ENCODE results near the gene MGAT4B. TPM values are rescaled to one million over a fixed set of nuclear protein-coding genes. Genes with fewer than 3 reads are reported as not detected.

Gene MGAT4B
- total and polyA plus RNA-seq, 2 of the 4 experiments (the other 2 are of a cell fraction), result 73.7 to 155 TPM

DNA sequence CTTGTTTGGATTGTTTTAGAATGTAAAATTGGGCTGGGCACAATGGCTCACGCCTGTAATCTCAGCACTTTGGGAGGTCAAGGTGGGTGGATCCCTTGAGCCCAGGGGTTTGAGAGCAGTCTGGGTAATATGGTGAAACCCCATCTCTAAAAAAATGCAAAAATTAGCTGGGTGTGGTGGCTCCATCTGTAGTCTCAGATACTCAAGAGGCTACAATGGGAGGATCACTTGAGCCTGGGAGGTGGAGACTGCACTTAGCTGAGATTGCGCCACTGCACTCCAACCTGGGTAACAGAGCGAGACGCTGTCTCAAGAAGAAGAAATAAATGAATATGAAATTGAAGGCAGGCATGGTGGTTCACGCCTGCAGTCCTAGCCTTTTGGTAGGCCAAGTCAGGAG lies 52.7 kb downstream of the MGAT4B start:
- Histone ChIP-seq H4K91ac (ENCODE audit: insufficient read depth, low read depth, low read length) (no peak overlapping the region), H2AFZ (replicated peaks; ENCODE audit: low read length, poor library complexity) (no peak overlapping the region), H2AK5ac (ENCODE audit: low read depth, low read length) (no peak overlapping the region), H3K4me3 (ENCODE audit: insufficient read depth, low read depth, low read length) (no peak overlapping the region), H2BK20ac (ENCODE audit: low read depth, low read length) (no peak overlapping the region), H3K56ac (ENCODE audit: extremely low read depth, insufficient read depth, low read length) (no peak overlapping the region), H3K23ac (ENCODE audit: low read depth, low read length) (no peak overlapping the region), H4K20me1 (ENCODE audit: insufficient read depth, low read length) (peaks cover 82% of the 10 kb centered on the region), H3K4me2 (ENCODE audit: low read depth, low read length) (no peak overlapping the region), H4K5ac (ENCODE audit: low read depth, low read length) (no peak overlapping the region), H3K9me3 (ENCODE audit: control insufficient read depth, insufficient read depth, low read length) (no peaks in the 10 kb centered on the region), H3K4ac (ENCODE audit: low read depth, low read length) (no peak overlapping the region), H2AK9ac (replicated peaks; ENCODE audit: low read depth, low read length, poor library complexity) (no peak overlapping the region), H3K79me1 (ENCODE audit: low read depth in 1 of 2, low read length in 2 of 2) (peaks cover 22 to 72% of the 10 kb centered on the region in 2 experiments), H2BK5ac (ENCODE audit: low read depth, low read length, poor library complexity, severe bottlenecking) (no peak overlapping the region), H4K8ac (ENCODE audit: low read depth in 2 of 2, low read length in 2 of 2) (no peak overlapping the region), H2BK15ac (ENCODE audit: low read depth, low read length) (no peak overlapping the region), H3K27ac (ENCODE audit: insufficient read depth, low read length) (no peak overlapping the region), H3K18ac (ENCODE audit: low read depth, low read length) (no peak overlapping the region), H3K27me3 (ENCODE audit: control insufficient read depth, insufficient read depth, low read length) (no peaks in the 10 kb centered on the region), H3K9ac (ENCODE audit: low read depth, low read length) (no peak overlapping the region), H3K36me3 (ENCODE audit: control insufficient read depth, insufficient read depth, low read length) (peaks cover 8% of the 10 kb centered on the region), H3K4me1 (ENCODE audit: control insufficient read depth, insufficient read depth, low read length) (peaks cover 4% of the 10 kb centered on the region), H3K14ac (replicated peaks; ENCODE audit: low read depth, low read length) (no peak overlapping the region), H2BK120ac (ENCODE audit: low read depth, low read length) (no peak overlapping the region), H3K9me1 (ENCODE audit: insufficient read depth, low read length) (peaks cover 10% of the 10 kb centered on the region)
- TF ChIP-seq, protein P1, sequence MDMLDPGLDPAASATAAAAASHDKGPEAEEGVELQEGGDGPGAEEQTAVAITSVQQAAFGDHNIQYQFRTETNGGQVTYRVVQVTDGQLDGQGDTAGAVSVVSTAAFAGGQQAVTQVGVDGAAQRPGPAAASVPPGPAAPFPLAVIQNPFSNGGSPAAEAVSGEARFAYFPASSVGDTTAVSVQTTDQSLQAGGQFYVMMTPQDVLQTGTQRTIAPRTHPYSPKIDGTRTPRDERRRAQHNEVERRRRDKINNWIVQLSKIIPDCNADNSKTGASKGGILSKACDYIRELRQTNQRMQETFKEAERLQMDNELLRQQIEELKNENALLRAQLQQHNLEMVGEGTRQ (IDR thresholded peaks at IDR 0.05; ENCODE audit: low read depth, low read length), result no peak
- TF ChIP-seq FOS (IDR thresholded peaks at IDR 0.05; ENCODE audit: low read depth, low read length) (no peak), SMC3 (IDR thresholded peaks at IDR 0.05; ENCODE audit: low read depth, low read length) (no peak), NFE2L2 (IDR thresholded peaks at IDR 0.05; ENCODE audit: low read depth, low read length) (no peak), RAD21 (IDR thresholded peaks at IDR 0.05; ENCODE audit: low read length) (no peak), CHD1 (IDR thresholded peaks at IDR 0.05; ENCODE audit: low read depth, low read length) (no peak), MXI1 (IDR thresholded peaks at IDR 0.05; ENCODE audit: borderline replicate concordance, low read depth, low read length) (no peak), CEBPB (IDR thresholded peaks at IDR 0.05; ENCODE audit: low read depth, low read length) (no peak)
- WGBS, 2 experiments (ENCODE audit: extremely low coverage in 2 of 2, insufficient read length in 1 of 2), result 100% methylated on average over 3 of the region's 5 CpGs; no CpG with 5 or more reads in 1 of the 2 experiments
- intact Hi-C loops (cut with micrococcal nuclease), result no loop called here
- CTCF ChIA-PET, result no interaction called here
- dilution Hi-C loops (cut with HindIII; ENCODE audit: low sequenced_read_pairs, unreplicated experiment), result no loop called here
- DNase-seq, result no peak
- ATAC-seq (ENCODE audit: low read depth), result no peak
- BruUV-seq (replicated peaks), result no TSS peak
- POLR2A ChIA-PET (ENCODE audit: unreplicated experiment), result no interaction called here
- in situ Hi-C loops (cut with MboI; ENCODE audit: low sequenced_read_pairs), result no loop called here

Data from IMR-90 (cell line).